Caki2 (cell line): ENCODE data around the gene SLC12A5. TPM values are rescaled to one million over a fixed set of nuclear protein-coding genes. Genes with fewer than 3 reads are reported as not detected.
A peak's percentile ranks its signal among the peaks of the same experiment; 100 is the strongest.

Experiments
- DNase-seq: peaks from one replicate; pipeline ENCODE4 v3.0.0-alpha.2; 2015; ENCODE audit warnings: low read depth
- in situ Hi-C: cut with HindIII; loops from 2 replicates; pipeline ENCODE4 v1.10.0; 2016; ENCODE audit warnings: low sequenced_read_pairs, low pct_unique_long_range_greater_than_20kb, mixed read lengths
- total RNA-seq: library from RNA; depleted of rRNA; stranded (reverse); fragments of >200 nt; shearing (Covaris generic); gene quantifications from 2 replicates; pipeline ENCODE4 v1.2.3, GENCODE V29; 2014; ENCODE audit warnings: low replicate concordance

Gene SLC12A5
- total RNA-seq, 1 experiment from 2014 or later = 7.9 TPM

- peak; percentile 79 for DNase-seq
- in situ Hi-C loops = no loop called here
These were observed 7.4 kb upstream of the SLC12A5 start for GRCh38 chr20:46021361-46022359.

GRCh38 chr20:46022411-46023147, 6.4 kb upstream of the SLC12A5 start:
- DNase-seq = peak; percentile 59
- in situ Hi-C loops = no loop called here

- DNase-seq = no peak
- in situ Hi-C loops = no loop called here
These were observed 5.9 kb upstream of the SLC12A5 start for GRCh38 chr20:46023148-46023484.

- DNase-seq = peak; percentile 24
- in situ Hi-C loops = no loop called here
These were observed 5.0 kb upstream of the SLC12A5 start for GRCh38 chr20:46023999-46024398.

GRCh38 chr20:46025376-46025783, 3.6 kb upstream of the SLC12A5 start:
- in situ Hi-C loops = no loop called here
- no peak for DNase-seq

GRCh38 chr20:46027245-46027853, 1.7 kb upstream of the SLC12A5 start:
- peak; percentile 48 for DNase-seq
- in situ Hi-C loops = no loop called here

- in situ Hi-C loops = no loop called here
- no peak for DNase-seq
These were observed 905 bp upstream of the SLC12A5 start for GRCh38 chr20:46028110-46028509.

- in situ Hi-C loops = no loop called here
- DNase-seq = no peak
These were observed 1.4 kb downstream of the SLC12A5 start for GRCh38 chr20:46030284-46031013.

- in situ Hi-C loops = no loop called here
- no peak for DNase-seq
These were observed 2.1 kb downstream of the SLC12A5 start for GRCh38 chr20:46031014-46031569.

- in situ Hi-C loops = no loop called here
- peak; percentile 21 for DNase-seq
These were observed 2.8 kb downstream of the SLC12A5 start for GRCh38 chr20:46031701-46032254.

- in situ Hi-C loops = no loop called here
- no peak for DNase-seq
These were observed 5.0 kb downstream of the SLC12A5 start for GRCh38 chr20:46034039-46034438.

GRCh38 chr20:46035253-46035652, 6.2 kb downstream of the SLC12A5 start:
- no peak for DNase-seq
- in situ Hi-C loops = no loop called here

- in situ Hi-C loops = no loop called here
- DNase-seq = no peak
These were observed 6.7 kb downstream of the SLC12A5 start for GRCh38 chr20:46035713-46036112.

GRCh38 chr20:46036370-46036769, 7.4 kb downstream of the SLC12A5 start:
- in situ Hi-C loops = no loop called here
- no peak for DNase-seq

GRCh38 chr20:46037036-46037435, 8.0 kb downstream of the SLC12A5 start:
- no peak for DNase-seq
- in situ Hi-C loops = no loop called here

GRCh38 chr20:46040902-46041535, 12.0 kb downstream of the SLC12A5 start:
- in situ Hi-C loops = no loop called here
- DNase-seq = peak; percentile 64

- in situ Hi-C loops = no loop called here
- DNase-seq = no peak
These were observed 14.5 kb downstream of the SLC12A5 start for GRCh38 chr20:46043556-46043955.
